NCI-H1436 treated with DMSO at 0.1 percent for 48 hours (cell line): ENCODE data around the gene GRIN1.

Source experiments
- DNase-seq: peaks from one replicate; lab custom pipeline; 2025; lab: John Stamatoyannopoulos, UW

GRIN1 gene

GRCh38 chr9:137148242-137148641 is 9.3 kb downstream of the GRIN1 start:
- DNase-seq: no peak

GRCh38 chr9:137148661-137149060 is 9.7 kb downstream of the GRIN1 start:
- no peak for DNase-seq

GRCh38 chr9:137149363-137149762 is 10.4 kb downstream of the GRIN1 start:
- DNase-seq: no peak

- peak; percentile 75 for DNase-seq
Measured at GRCh38 chr9:137149942-137150616, 11.1 kb downstream of the GRIN1 start.

- DNase-seq: peak; percentile 75
Measured at GRCh38 chr9:137150617-137151457, 11.9 kb downstream of the GRIN1 start.

GRCh38 chr9:137152844-137153405 is 14.0 kb downstream of the GRIN1 start:
- no peak for DNase-seq

- DNase-seq: no peak
Measured at GRCh38 chr9:137156567-137157375, 17.8 kb downstream of the GRIN1 start.

GRCh38 chr9:137157618-137158415 is 18.9 kb downstream of the GRIN1 start:
- DNase-seq: no peak

- no peak for DNase-seq
Measured at GRCh38 chr9:137158625-137159024, 19.7 kb downstream of the GRIN1 start.

- no peak for DNase-seq
Measured at GRCh38 chr9:137159105-137160053, 20.4 kb downstream of the GRIN1 start.

GRCh38 chr9:137160054-137160425 is 21.1 kb downstream of the GRIN1 start:
- DNase-seq: no peak

- no peak for DNase-seq
Measured at GRCh38 chr9:137160716-137161557, 22.0 kb downstream of the GRIN1 start.

GRCh38 chr9:137161558-137162486 is 22.9 kb downstream of the GRIN1 start:
- DNase-seq: no peak

GRCh38 chr9:137162505-137163364 is 23.8 kb downstream of the GRIN1 start:
- no peak for DNase-seq

GRCh38 chr9:137163365-137163715 is 24.4 kb downstream of the GRIN1 start:
- DNase-seq: no peak

GRCh38 chr9:137163805-137164204 is 24.9 kb downstream of the GRIN1 start:
- no peak for DNase-seq
